ENCODE results near the gene TAGLN2.
"Not testable (repeated sequence)": the region's sequence is repeated elsewhere in the genome, so short reads cannot be mapped to it uniquely, and the experiment has no call there.

The TAGLN2 gene

DNA sequence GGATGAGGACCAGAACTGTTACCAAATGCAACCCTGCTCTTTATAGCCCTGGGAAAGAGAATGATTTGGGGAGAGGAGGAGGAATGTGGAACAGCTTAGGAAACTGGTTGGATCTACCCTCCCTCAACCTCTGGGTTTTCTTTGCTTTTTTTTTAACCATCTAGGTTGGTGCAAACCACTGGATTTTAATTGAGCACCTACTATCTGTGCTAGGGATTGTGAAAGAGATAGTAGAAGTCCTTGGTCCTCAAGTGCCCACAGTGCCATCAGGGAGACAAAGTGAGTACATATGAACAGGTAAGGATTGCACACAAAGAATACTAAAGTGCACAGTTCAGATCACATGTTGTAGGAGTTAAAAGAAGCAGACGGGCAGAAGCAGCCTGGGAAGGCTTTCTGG, 4.7 kb downstream of the TAGLN2 start:
- DNase-seq = no peak

DNA sequence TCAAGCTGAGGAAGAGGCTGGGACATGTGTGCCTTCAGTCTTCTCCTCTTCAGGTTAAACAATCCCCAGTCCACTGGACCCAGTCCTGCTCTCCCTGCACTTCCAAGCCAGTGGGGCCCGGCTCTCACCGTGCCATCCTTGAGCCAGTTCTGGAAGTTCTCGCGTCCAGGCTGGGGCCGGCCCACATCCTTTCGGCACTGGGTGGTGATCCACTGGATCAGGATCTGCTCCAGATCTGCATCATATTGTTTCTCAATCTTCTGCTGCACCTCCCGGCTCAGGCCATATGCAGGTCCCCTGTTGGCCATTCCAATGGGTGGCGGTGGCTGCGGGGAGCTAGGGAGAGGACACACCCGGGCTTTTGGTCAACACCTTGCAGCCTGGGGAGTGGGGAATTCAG, 5.1 kb downstream of the TAGLN2 start:
- DNase-seq = no peak

DNA sequence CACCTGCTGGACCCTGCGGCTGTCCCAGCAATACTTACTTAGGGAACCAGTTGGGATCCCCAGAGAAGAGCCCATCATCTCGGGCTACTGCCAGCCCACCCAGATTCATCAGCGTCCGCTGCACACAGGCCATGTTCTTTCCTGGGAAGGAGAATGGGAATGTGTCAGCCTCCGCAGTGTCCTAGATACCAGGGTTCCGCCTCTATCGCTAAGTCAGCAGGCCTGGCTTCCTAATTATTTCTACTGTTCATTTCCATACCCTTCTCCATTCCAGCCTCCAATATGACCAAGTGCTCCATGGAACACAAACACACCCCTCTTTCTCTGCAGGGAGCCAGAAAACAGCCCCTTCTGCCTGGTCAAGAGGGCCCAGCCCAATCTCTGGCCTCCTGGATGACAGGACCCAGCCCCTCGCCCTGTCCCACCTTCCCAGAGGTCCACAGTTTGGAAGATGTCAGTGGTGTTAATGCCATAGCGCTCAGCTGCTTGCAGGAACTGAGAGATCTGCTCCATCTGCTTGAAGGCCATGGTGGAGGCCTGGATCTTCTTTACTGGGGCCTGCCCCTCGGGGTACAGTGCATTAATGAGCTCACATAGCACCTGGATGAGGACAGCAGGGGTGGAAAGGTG, 6.0 kb downstream of the TAGLN2 start:
- no peak for DNase-seq

DNA sequence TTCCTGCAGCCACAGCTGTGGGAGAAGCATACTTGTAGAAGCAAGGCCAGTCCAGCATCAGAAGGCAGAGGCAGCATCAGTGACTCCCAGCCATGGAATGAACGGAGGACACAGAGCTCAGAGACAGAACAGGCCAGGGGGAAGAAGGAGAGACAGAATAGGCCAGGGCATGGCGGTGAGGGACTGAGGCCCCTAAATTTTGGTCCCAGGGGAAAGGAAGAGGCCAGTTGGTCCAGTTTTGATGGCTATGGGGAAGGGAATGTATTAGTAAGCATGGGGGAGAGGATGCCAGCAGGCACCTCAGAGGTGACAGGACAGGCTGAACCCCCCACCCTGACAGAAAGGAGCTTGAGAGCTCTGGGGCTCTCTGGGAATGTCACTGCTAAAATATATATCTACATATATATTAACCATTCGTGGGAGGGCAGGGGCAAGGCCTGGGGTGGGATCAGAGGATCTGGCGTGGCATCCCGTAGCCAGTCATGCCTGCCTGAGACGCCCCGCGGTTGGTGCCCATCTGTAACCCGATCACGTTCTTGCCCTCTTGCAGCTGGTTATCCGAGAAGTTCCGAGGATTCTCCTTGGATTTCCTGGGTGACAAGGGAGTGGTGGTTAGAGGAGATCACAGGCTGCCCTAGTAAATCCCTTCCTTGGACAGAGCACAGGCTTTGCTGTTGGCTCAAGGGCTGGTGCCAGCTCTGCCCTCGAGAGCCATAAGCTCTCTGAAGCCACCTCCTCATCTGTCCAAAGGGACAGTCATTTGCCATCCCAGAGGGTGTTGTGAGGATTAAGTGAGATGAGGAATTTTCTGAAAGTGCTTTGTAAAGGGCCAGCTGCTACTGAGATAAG, 6.7 kb downstream of the TAGLN2 start:
- DNase-seq = no peak

DNA sequence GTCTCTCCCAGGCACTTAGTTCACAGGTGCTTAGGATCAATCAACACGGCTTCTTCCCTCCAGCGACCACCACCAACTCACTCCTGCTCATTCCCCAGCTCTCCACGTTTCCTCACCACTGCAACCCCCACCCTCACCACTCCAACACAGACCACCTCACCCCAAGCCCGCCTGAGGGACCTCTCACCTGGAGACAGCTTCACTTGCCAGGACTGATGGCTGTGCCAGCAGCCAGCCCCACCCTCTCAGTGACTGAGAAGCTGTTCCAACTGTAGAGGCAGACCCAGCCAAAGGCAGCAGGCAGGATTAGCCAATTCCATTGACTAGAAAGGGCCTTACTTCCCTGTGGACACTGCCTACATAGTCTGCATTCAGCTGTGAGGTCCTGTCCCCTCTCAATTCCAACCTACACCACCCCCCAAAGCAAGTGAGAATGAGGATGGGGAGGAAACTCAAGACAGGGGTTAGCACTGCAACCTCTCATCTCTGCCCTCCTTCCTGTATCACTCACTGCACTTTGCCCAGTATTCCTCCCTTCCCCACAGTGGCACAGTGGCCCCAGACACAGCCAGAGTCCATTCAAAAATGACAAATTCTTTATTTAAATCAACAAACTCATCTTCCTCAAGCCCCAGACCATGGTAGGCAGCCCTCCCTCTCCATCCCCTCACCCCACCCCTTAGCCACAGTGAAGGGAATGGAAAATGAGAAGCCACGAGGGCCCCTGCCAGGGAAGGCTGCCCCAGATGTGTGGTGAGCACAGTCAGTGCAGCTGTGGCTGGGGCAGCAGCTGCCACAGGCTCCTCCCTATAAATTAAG, 7.6 kb downstream of the TAGLN2 start:
- DNase-seq = no peak

DNA sequence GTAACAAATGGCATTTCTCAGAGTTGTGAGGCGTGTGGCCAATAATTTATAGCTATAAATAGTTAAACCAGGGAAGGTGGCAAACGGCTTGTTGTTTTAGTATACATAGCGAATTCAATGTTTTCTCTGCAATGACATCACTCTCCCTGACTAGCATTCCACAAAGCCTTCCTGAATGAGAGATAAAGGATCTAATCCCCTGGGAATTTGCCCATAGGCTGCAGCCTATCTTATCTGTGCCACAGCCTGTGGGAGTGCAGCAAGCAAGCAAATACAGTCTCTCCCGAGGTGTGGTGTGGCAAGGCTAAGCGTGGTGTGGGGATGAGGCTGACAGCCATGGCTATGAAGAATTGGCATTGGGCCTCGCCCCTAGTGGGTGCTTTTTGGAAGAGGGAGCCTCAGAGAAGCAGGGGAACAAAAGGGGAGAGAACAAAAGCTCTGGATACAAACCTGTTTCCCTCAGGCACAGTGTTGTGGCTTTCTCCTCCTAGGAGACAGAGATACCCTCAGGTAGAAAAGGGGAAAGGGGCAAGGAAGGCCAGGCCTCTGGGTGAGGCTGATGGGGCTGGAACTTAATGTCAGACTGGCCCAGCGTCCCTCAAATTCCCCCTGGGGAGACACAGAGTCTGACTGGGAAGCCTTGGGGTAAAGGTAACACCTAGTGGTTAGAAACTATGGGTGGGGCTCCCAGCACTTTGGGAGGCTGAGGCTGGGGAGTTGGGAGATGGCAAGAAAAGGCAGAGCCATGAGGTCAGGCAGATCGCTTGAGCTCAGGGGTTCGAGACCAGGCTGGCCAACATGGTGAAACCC, 8.9 kb downstream of the TAGLN2 start:
- DNase-seq = no peak

GRCh38 chr1:159915571-159916241, 9.6 kb downstream of the TAGLN2 start:
- no peak for DNase-seq

GRCh38 chr1:159914252-159915018, 10.9 kb downstream of the TAGLN2 start:
- no peak for DNase-seq

DNA sequence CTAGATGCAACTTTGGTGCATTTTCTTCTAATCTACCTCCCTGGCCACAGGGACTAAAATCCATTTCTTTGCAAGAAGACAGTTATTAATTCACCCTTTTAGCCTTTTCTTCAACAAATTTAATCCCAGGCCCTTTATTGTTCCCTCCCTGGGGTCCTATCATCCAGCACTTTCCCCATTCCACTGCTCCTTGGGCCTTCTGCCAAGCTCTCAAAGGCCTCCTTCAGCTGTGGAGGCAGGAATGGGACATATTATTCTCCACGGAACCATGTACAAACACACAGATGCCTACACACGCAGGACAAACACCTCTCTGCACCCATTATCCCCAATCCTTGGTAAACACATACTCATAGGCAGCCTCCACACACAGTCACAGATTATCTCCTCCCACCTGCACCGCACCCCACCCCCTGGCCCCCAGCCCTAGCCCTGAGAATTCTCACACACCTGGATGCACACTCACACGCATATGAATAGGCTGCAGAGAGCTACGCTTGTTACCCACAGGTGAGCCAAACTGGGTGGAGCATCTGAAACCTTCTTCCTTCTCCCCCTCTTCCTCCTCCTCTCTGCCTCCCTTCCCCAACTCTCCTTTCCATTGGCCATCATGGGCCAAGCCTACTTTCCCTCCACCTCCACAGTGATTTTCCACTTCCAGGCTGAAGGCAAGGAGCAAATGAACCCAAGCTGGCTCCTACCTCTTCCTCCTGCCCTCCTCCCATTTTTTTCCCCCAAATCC, 11.7 kb downstream of the TAGLN2 start:
- DNase-seq = no peak

DNA sequence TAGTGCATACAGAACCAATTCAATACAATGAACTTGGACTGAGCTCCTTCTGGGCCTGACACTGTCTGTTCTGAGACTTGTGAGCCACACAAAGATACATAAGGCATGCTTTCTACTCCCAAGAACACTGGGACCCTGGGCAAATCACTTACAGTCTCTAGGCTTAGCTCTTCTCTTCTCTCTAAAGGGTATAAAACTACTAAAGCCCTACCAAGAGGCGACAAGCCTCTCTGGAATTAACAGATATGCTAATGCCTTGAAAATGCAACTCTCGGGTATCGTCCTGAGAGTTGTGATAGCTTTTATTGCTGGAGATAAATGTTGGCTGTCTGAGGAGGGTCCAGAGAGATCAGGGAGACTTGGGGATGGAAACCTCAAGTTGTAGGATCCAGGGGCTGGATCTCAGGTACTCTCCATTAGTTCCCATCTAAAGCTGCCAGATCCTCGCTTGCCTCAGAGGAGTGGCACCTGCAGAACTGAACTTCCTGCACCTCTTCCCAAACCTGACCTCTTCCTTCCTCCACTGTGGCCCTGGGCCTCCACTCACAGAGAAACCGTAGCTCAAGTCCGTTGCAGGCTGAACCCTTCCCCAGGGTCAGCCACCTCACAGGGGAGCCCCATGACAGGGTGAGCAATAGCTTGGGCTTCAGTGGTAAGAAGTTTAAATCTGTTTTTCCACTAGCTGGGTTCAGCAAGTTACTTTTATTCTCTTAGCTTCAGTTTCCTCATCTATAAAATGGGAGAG, 13.8 kb downstream of the TAGLN2 start:
- DNase-seq = peak; percentile 35 to 40 (median 38)

- DNase-seq = no peak
Measured at GRCh38 chr1:159908031-159908940, 17.0 kb downstream of the TAGLN2 start.

DNA sequence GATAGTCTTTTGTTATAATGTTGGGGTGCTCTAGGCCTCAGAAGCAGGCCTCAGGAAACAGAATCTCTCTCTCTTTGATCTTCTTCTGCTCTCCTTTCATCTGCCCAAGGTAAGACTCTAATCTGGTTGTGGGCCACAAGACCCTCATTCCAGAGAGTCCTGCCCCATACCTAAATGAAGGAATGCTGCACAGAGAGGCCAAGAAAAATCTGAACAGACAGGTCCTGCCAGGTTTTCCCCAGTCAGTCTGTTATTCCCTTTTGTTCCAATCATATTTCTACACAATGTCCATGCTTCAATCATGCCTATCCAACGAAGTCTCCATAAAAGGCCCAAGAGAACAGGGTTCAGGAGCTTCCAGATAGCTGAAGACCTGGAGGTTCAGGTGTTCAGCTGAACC, 18.3 kb downstream of the TAGLN2 start:
- no peak for DNase-seq

- not testable (repeated sequence) for DNase-seq
Measured at GRCh38 chr1:159904036-159904435, 21.3 kb downstream of the TAGLN2 start.

DNA sequence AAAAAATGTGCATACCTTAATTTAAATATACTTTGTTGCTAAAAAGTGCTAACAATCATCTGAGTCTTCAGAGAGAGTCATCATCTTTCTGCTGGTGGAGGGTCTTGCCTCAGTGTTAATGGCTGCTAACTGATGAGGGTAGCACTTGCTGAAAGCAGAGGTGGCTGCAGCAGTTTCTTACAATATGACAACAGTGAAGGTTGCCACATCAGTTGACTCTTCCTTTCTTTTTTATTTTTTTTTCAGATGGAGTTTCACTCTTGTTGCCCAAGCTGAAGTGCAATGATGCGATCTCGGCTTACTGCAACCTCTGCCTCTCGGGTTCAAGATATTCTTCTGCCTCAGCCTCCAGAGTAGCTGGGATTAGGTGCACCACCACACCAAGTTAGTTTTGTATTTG, 22.8 kb downstream of the TAGLN2 start:
- peak in 2 of 3 donors; percentile 28 to 46 for DNase-seq

GRCh38 chr1:159900755-159901360, 24.4 kb downstream of the TAGLN2 start:
- DNase-seq = no peak

DNA sequence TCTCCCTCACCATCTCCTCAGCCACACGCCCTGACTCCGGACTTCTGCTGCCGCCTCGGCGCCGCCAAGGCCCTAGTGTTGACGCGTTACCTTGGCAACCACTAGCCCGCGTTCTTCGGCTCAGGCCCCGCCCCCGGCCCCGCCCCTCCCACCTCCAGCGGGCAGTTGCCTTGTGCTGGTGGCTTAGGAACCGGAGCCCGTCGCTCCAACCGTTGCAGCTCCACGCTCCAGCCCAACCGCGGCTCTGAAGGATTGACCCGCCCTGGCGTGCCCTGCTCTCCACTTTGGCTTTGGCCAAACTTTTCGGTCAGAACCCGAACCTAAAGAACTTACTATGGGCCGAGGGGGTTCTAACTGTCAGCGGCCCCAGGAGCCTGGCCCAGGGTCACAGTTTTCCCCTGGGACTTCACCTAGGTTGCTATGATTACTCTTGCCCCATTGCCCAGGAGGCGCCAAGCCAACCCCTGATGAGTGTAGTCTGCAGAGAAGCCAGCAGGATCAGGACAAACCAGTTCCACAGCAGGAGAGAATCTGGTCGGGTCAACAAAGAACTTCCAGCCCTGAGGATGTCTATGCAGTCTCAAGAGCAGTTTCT, 25.1 kb downstream of the TAGLN2 start, which contains the start of gene CFAP45:
Gene CFAP45 (minus strand): TSS at position 80 of the 595 bp plus-strand sequence. CDS start 67 bp downstream, at position 13.
- peak; percentile 60 to 77 (median 60) for DNase-seq

- not testable (repeated sequence) for DNase-seq
Measured at GRCh38 chr1:159899634-159900033, 25.7 kb downstream of the TAGLN2 start.

- DNase-seq = peak in 1 of 3 donors; percentile 32
Measured at GRCh38 chr1:159898527-159898926, 26.8 kb downstream of the TAGLN2 start.

Data from suppressor macrophage treated with lipopolysaccharide for 1 hour (primary cell).